Measurements from ENCODE around the gene RANBP17.

GRCh38 chr5:171337210-171337569 lies 475.4 kb downstream of the RANBP17 start:
- TF ChIP-seq CTCF (IDR thresholded peaks at IDR 0.05; ENCODE audit: low read depth, low read length, poor library complexity, severe bottlenecking) (no peak), EZH2phosphoT487 (IDR thresholded peaks at IDR 0.05; ENCODE audit: borderline replicate concordance, low read length) (no peak)

All from DOHH2 (cell line).